NCI-H2196 (cell line): ENCODE results near the gene PIK3R2.
"Not testable (repeated sequence)": the region's sequence is repeated elsewhere in the genome, so short reads cannot be mapped to it uniquely, and the experiment has no call there.

Source experiments
- DNase-seq: peaks from one replicate; lab custom pipeline; 2025; ENCODE audit not compliant: unreplicated experiment; lab: John Stamatoyannopoulos, UW

Gene PIK3R2

DNA sequence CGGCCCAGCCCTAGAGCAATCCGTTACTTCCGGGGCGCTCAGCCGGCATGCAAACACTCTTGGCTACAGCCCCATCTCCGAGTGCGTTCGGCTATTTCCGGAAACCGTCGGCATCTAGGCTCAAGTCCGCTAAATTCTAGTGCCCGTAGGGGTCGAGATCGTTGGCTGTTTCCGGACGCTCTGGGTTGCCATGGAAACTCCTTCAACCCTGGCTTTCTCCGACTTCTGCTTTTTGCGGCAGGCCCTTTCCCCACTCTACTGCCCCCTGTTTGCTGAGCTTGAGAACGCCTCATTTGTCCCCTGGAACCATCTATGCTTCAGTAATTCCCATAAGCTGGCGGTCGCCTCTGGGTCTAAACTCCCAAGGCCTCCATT lies 534 bp upstream of the PIK3R2 start:
- DNase-seq = peak; percentile 97

DNA sequence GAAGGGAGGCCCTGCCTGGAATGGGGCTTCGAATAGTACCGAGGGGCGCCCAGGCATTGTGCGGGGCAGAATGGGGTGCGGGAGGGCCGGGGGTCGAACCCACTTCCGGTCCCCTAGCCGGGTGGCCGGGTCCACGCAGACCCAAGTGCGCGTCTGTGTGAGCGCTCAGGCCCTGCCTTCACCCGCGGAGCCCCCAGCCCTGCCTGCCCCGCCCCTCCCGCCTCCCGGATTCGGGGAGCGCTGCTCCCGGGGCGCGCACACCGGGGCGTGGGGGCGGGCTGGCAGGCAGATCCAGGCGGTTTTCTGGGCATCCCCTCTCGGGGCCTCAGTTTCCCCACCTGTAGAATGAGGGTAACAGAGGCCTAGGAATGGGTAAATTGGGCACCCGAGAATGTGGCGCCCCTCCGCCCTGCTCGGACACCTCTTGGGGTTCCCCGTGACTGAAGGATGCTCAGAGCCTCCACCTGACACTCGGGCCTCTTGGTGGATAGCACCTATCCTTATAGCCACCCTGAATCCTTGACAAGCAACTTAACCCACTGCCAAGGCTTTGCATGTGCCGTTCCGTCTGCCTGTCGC lies 682 bp downstream of the PIK3R2 start:
- DNase-seq = no peak

DNA sequence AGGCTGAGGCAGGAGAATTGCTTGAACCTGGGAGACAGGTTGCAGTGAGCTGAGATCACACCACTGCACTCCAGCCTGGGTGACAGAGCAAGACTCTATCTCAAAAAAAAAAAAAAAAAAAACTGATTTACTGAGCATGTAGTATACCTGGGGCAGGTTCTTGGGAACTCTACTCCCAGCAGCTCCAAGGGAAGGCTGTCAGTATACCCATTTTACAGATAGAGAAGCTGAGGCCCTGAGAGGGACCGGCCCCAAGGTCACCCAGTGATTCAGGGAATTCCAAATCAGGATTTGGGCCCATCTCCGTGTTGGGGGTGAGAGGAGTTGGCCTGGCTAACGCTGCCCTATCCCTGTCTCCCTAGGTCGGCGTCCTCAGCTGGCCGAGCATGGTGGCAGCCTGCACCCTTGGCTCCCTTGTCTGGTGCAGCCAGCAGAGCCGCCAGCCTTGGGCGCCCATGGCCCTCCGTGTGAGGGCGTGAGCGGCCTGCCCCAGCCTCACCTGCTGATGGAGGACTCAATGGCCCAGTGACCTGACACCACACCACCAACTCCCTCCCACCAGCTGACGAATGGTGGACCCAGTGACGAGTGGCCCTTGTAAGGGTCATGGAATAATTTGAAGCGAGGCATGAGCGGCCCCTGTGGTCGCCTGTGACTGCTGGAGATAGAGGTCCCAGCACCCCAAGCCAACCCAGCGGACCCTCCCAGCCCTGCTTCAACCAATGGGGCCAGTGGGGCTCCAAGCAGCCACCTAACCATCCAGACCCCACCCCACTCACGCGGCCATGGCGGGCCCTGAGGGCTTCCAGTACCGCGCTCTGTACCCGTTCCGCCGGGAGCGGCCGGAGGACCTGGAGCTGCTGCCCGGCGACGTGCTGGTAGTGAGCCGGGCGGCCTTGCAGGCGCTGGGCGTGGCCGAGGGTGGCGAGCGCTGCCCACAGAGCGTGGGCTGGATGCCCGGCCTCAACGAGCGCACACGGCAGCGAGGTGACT lies 2.4 kb downstream of the PIK3R2 start:
- DNase-seq = no peak

DNA sequence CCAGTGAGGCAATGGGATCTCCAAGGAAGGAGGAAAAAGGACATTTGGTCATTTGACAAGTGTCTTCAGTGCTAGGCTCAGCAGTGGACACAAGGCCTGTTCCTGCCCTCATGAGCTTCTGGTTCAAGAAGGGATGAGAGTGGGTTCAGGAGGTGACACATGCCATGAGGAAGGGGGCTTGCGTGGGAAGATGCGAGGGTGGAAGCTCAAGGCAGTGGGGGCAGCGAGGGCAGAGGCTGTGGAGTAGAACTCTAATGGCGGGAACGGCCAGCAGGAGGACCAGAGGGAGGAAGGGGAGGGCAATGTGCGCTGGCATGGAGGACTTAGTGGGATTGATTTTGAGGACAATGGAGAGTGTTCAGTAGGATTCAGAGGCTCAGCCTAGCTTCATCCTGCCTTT lies 3.3 kb downstream of the PIK3R2 start:
- DNase-seq = no peak

DNA sequence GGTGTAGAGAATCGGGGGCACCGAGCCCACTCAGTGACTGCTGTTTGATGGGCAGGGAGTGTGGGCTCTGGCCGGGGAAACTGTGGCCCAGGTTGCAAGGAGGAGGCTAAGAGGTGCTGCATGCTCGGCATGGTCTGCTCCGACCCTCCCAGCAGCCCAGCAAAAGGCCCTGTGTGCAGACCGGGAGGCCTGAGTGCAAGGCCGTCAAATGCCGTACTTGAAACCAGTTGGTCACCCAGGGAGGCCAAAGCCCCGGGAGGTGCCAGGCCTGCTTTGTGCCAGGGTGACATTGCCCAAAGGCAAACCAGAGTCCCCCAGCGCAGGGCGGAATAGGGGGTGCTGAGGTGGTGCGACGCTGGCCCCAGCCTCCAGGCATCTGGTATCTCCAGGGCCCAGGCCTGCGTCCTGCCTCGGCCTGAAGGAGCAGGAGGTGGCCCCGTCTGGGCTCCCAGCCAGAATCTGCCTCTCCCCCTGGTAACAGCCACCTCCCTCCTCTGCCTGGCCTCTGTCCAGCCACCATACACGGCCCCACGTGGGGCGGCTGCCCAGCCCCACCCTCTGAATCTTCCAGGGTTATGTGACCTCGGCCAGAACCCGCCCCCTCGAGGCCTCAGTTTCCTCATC lies 4.0 kb downstream of the PIK3R2 start:
- peak; percentile 98 for DNase-seq

DNA sequence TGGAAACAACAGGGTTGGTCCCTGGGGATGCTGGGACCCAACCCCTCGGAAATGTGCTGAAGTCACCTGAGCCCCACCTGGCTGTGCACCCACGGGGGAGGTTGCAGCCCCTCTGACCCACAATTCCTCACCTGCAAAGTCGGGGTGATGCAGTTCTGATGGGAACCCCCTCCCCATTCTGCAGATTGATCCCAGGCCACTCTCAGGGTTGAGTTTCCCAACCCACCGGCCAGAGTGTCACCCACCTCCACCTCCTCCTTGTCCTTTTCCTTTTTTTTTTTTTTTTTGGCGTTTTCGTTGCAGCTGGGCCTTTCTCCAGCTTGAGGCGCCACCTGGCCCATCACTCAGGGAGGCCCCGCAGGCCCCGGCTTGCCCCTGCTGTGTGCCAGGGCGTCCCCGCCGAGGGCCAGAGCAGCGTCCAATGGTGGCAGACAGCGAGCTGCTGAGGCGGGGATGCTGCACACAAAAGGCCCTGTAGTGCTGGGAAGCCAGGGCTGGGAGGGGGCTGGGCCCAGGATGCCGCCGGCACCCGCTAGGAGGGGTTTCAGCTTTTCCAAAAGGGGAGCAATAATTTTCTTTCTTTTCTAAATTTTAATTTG lies 4.6 kb downstream of the PIK3R2 start:
- DNase-seq = peak; percentile 92

DNA sequence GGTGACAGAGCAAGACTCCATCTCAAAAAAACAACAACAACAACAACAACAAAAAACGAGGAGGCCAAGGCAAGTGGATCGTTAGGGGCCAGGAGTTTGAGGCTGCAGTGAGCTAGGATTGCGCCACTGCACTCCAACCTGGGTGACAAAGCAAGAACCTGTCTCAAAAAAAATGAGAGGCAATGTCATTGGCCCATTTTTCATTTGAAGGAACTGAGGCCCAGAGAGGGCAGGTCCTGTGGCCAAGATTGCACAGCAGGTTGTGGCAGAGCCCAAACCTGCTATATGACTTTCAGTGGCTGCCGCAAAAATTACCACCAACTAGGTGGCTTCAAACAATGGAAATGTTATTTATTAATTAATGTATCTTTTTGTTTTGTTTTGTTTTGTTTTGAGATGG lies 5.5 kb downstream of the PIK3R2 start:
- no peak for DNase-seq

DNA sequence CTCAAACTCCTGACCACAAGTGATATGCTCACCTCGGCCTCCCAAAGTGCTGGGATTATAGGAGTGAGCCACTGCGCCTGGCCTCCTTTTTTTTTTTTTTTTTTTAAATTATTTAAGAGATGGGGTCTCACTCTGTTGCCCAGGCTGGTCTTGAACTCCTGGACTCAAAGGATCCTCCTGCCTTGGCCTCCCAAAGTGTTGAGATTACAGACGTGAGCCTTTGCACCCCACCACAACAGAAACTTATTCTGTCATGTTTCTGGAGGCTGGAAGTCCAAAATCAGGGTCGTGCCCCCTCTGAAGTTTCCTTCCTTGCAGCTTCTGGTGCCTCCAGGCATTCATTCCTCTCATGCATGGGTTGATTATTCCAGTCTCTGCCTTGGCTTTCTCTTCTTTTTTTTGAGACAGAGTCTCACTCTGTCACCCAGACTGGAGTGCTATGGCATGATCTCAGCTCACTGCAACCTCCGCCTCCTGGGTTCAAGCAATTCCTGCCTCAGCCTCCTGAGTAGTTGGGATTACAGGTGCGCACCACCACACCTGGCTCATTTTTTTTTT lies 6.2 kb downstream of the PIK3R2 start:
- DNase-seq = not testable (repeated sequence)

DNA sequence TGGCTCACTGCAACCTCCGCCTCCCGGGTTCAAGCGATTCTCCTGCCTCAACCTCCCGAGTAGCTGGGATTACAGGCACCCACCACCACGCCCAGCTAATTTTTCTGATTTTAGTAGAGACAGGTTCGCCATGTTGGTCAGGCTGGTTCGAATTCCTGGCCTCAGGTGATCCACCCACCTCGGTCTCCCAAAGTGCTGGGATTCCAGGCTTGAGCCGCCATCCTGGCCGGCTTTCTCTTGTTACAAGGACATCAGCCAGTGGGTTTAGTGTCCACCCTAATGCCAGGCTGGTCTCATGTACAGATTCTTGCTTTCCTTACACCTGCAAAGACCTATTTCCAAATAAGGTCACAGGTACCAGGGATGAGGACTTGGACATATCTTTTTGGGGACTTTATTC lies 6.8 kb downstream of the PIK3R2 start:
- DNase-seq = no peak

DNA sequence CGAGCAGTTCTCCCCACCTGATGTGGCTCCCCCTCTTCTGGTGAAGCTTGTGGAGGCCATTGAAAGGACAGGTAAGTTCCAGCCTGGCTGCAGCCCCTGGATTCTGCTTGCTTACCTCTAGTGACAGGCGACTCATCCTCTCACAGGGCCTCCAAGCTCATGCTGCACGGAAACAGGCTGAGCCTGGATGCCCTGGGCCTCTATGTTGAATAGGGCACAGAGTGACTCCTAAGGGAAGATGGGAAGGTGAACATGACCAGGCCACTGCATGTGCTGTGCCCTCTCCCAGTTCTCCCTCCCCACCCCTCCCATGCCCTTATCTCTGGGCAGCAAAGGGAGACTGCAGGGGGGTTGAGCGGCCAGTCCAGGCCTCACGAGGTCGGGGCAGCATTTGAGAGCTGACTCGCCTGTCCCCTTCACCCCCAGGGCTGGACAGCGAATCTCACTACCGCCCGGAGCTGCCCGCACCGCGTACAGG lies 7.6 kb downstream of the PIK3R2 start:
- DNase-seq = no peak

DNA sequence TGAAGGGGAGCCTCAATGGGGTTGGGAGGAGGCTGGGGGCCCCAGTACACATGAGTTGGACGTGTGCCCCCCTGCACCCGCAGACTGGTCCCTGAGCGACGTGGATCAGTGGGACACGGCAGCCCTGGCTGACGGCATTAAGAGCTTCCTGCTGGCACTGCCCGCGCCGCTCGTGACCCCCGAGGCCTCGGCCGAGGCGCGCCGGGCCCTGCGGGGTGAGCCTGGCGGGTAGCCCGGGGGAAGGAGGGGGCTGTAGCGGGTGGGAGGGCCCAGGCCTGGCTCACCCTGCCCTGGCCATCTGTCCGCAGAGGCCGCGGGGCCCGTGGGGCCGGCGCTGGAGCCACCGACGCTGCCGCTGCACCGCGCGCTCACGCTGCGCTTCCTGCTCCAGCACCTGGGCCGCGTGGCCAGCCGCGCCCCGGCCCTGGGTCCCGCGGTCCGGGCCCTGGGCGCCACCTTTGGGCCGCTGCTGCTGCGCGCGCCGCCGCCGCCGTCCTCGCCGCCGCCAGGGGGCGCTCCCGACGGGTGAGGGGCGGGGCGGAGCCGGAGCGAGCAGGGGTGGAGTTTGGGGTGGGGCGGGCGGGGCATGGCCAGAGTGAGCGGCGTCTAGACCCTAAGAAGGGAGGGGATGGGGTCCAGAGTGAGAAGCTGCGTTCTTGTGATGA lies 8.1 kb downstream of the PIK3R2 start:
- peak; percentile 86 for DNase-seq

DNA sequence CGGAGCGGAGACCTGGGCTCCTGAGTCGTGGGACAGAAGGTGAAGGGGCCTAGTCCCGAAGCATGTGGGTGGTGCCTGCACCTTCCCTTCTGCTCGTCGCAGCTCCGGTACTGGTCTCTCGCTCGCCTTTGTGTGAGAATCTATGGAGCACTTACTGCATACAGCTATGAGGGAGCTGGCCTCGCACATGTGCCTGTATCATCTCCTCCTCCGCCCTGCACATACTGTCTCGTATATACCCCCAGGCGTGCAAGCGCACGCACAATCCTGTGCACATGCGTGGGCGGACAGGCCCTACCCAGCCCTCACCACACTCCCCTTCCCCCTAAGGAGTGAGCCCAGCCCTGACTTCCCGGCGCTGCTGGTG lies 8.7 kb downstream of the PIK3R2 start:
- no peak for DNase-seq

DNA sequence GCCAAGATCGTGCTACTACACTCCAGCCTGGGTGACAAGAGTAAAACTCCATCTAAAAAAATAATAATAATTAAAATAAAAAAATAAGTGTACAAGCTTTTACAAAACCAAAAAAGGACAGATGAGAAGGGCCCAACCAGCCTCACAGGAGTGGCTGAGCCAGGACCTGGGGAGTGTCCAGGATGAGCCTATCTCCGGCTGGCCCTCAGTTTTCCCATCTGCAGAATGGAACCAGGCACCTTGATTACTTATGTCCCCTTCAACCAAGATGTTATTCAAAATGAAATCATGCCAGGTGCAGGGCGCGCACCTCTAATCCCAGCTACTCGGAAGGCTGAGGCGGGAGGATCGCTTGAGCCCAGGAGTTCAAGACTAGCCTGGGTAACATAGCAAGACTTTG lies 11.1 kb downstream of the PIK3R2 start:
- DNase-seq = no peak

DNA sequence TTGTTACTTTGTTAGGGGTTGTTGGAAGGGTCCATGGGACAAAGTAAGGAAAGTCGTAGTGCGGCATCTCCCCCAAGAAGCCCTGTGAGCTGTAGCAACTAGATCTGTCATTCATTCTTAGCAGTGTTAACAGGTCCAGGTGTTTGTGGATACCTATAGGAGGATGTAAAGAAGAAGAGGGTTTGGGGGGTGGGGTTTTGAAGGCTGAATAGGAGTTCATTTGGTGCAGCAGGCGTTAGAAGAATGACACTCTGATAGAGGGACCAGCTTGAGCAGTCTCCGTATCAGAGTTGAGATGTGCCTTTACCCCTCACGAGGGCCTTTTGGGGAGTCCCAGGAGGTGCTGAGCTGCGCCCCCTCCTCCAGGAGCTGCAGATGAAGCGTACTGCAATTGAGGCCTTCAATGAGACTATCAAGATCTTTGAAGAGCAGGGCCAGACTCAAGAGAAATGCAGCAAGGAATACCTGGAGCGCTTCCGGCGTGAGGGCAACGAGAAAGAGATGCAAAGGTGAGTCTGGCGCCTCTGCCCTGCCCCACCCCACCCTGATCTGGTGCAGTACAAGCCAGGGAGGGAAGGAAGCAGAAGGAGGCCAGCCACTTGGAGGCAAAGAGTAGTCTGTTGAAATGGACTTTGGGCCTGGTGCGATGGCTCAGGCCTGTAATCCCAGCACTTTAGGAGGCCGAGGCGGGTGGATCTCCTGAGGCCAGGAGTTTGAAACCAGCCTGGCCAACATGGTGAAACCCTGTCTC lies 13.0 kb downstream of the PIK3R2 start:
- DNase-seq = no peak

DNA sequence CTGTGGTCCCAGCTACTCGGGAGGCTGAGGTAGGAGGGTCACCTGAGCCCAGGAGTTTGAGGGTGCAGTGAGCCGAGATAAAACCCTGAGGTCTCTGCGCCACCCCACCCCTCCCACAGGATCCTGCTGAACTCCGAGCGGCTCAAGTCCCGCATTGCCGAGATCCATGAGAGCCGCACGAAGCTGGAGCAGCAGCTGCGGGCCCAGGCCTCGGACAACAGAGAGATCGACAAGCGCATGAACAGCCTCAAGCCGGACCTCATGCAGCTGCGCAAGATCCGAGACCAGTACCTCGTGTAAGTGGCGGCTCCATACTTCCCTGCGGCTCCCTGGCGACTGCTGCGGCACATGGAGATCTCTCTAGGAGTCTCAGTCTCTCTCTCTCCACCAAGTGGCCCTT lies 14.0 kb downstream of the PIK3R2 start:
- DNase-seq = no peak

DNA sequence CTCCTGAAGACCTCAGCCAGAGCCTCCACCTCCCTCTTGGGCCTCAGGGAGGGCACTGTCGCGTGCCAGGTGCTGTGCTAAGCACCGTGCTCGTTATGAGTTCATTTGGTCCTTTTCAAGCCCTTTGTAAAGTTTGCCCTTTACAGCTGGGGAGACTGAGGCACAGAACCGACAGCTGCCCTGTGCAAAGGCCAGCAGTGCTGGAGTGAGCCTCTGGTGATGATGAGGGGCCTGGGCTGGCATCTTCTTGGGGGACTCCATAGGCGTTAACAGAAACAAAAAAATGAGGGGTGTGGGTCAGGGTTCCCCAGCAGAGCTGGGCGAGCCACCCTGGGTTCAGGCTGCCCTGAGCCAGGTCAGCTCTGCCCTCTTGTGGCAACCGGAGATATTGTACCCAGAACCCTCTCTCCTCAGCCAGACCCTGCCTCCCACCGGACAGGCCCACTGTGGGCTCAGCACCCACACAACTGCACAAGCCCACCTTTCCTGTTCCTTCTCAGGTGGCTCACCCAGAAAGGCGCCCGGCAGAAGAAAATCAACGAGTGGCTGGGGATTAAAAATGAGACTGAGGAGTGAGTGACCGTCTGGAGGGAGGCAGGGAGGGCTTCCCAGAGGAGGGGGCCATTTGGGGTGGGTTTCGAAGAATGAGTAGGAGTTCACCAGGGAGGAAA lies 15.1 kb downstream of the PIK3R2 start:
- DNase-seq = peak; percentile 45

DNA sequence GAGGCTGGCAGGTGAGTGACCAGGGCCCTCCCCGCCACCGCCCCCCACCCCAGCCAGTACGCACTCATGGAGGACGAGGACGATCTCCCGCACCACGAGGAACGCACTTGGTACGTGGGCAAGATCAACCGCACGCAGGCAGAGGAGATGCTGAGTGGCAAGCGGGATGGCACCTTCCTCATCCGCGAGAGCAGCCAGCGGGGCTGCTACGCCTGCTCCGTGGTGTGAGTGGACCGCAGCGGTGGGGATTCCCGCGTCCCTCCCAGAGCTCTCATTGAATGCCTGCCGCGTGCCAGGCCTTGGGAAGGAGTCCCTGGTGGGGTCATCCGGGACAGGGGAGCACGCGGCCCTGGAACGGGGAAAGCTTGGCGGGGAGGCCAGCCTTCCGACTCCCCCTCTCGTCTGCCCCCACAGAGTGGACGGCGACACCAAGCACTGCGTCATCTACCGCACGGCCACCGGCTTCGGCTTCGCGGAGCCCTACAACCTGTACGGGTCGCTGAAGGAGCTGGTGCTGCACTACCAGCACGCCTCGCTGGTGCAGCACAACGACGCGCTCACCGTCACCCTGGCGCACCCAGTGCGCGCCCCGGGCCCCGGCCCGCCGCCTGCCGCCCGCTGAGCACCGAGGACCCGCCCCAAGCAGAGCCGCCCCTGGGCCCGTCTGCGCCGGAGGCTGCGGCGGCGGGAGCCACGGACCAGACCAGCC lies 15.9 kb downstream of the PIK3R2 start:
- DNase-seq = no peak

DNA sequence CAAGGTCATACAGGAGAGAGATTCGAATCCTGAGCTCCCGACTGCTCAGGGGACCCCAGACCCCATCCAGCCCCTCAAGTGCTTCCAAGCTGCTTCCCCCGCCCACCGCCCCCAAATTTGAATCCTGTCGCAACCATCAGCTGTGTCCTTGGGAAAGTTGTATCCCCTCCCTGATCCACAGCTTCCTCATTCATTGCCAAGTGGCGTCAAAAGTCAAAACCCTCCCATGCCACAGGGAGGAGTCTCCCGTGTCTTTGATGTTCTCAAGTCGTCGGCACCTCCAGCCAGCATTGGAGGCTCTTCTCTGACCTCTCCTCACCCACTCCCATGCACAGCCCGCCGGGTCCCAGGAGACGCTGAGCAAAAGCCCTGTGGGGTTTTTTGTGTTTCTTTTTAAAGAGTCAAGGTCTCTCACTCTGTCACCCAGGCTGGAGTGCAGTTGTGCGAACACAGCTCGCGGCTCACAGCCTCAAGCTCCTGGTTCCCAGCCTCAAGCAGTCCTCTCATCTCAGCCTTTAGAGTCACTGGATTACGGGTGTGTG lies 17.8 kb downstream of the PIK3R2 start:
- DNase-seq = no peak
